ENCODE data around the gene PGAP3.

Gene PGAP3

GRCh38 chr17:39629898-39630297 is 58.0 kb downstream of the PGAP3 start:
- Histone ChIP-seq H3K4me2 (ENCODE audit: low read length) (no peak overlapping the region), H3K4me1 (ENCODE audit: insufficient read depth, low read length, severe bottlenecking) (no peaks in the 10 kb centered on the region), H3K27me3 (ENCODE audit: insufficient read depth, low read length) (no peaks in the 10 kb centered on the region)

GRCh38 chr17:39629494-39629880 is 58.4 kb downstream of the PGAP3 start:
- Histone ChIP-seq H3K9me3 (ENCODE audit: low read length) (no peaks in the 10 kb centered on the region), H3K27ac (ENCODE audit: low read depth, low read length, poor library complexity, severe bottlenecking) (no peak overlapping the region), H3K79me2 (ENCODE audit: insufficient read depth, low read length) (no peaks in the 10 kb centered on the region), H3K9me2 (ENCODE audit: low read depth, low read length) (no peaks in the 10 kb centered on the region), H3F3A (ENCODE audit: insufficient read depth, low read length) (no peaks in the 10 kb centered on the region), H3K4me2 (ENCODE audit: low read length) (no peak overlapping the region), H3K4me1 (ENCODE audit: insufficient read depth, low read length, severe bottlenecking) (no peaks in the 10 kb centered on the region), H3K4me3 (ENCODE audit: low read depth, low read length, poor library complexity, severe bottlenecking) (no peak overlapping the region), H3K27me3 (ENCODE audit: insufficient read depth, low read length) (no peaks in the 10 kb centered on the region), H4K20me1 (ENCODE audit: insufficient read depth, low read length) (no peaks in the 10 kb centered on the region), H3K9ac (ENCODE audit: low read length) (no peak overlapping the region), H3K36me3 (ENCODE audit: insufficient read depth, low read length) (no peaks in the 10 kb centered on the region), H2AFZ (ENCODE audit: low read length) (no peak overlapping the region)
- no peak for TF ChIP-seq EZH2 (IDR thresholded peaks at IDR 0.05; ENCODE audit: borderline replicate concordance, low read length)
- no peak for TF ChIP-seq CTCF (IDR thresholded peaks at IDR 0.05; ENCODE audit: low read length)

More at GRCh38 chr17:39629898-39630297, 58.0 kb downstream of the PGAP3 start:
- Histone ChIP-seq H3F3A (ENCODE audit: insufficient read depth, low read length) (no peaks in the 10 kb centered on the region), H3K9me2 (ENCODE audit: low read depth, low read length) (no peaks in the 10 kb centered on the region), H3K36me3 (ENCODE audit: insufficient read depth, low read length) (no peaks in the 10 kb centered on the region), H3K9ac (ENCODE audit: low read length) (no peak overlapping the region), H3K4me3 (ENCODE audit: low read depth, low read length, poor library complexity, severe bottlenecking) (no peak overlapping the region), H4K20me1 (ENCODE audit: insufficient read depth, low read length) (no peaks in the 10 kb centered on the region), H3K9me3 (ENCODE audit: low read length) (no peaks in the 10 kb centered on the region), H3K79me2 (ENCODE audit: insufficient read depth, low read length) (no peaks in the 10 kb centered on the region), H3K27ac (ENCODE audit: low read depth, low read length, poor library complexity, severe bottlenecking) (no peak overlapping the region), H2AFZ (ENCODE audit: low read length) (no peak overlapping the region)
- TF ChIP-seq EZH2 (IDR thresholded peaks at IDR 0.05; ENCODE audit: borderline replicate concordance, low read length): no peak
- TF ChIP-seq CTCF (IDR thresholded peaks at IDR 0.05; ENCODE audit: low read length): no peak

GRCh38 chr17:39628655-39629493 is 59.0 kb downstream of the PGAP3 start:
- no peaks in the 10 kb centered on the region for H4K20me1 ChIP-seq (ENCODE audit: insufficient read depth, low read length)
- no peaks in the 10 kb centered on the region for H3K4me1 ChIP-seq (ENCODE audit: insufficient read depth, low read length, severe bottlenecking)
- no peak overlapping the region for H3K27ac ChIP-seq (ENCODE audit: low read depth, low read length, poor library complexity, severe bottlenecking)
- H3K4me3 ChIP-seq (ENCODE audit: low read depth, low read length, poor library complexity, severe bottlenecking): no peak overlapping the region
- H3K27me3 ChIP-seq (ENCODE audit: insufficient read depth, low read length): no peaks in the 10 kb centered on the region
- H3F3A ChIP-seq (ENCODE audit: insufficient read depth, low read length): no peaks in the 10 kb centered on the region
- no peak for TF ChIP-seq CTCF (IDR thresholded peaks at IDR 0.05; ENCODE audit: low read length)
- no peak for TF ChIP-seq EZH2 (IDR thresholded peaks at IDR 0.05; ENCODE audit: borderline replicate concordance, low read length)
- H3K9me2 ChIP-seq (ENCODE audit: low read depth, low read length): no peaks in the 10 kb centered on the region
- no peaks in the 10 kb centered on the region for H3K9me3 ChIP-seq (ENCODE audit: low read length)
- no peak overlapping the region for H2AFZ ChIP-seq (ENCODE audit: low read length)
- no peaks in the 10 kb centered on the region for H3K79me2 ChIP-seq (ENCODE audit: insufficient read depth, low read length)
- no peaks in the 10 kb centered on the region for H3K36me3 ChIP-seq (ENCODE audit: insufficient read depth, low read length)
- no peak overlapping the region for H3K4me2 ChIP-seq (ENCODE audit: low read length)
- H3K9ac ChIP-seq (ENCODE audit: low read length): no peak overlapping the region
